ENCODE results near the gene TEX13A. TPM values are rescaled to one million over a fixed set of nuclear protein-coding genes. Genes with fewer than 3 reads are reported as not detected.
"Not testable (repeated sequence)": the region's sequence is repeated elsewhere in the genome, so short reads cannot be mapped to it uniquely, and the experiment has no call there.

Gene TEX13A
- total RNA-seq, 1 donor from 2014 or later, result not detected

DNA sequence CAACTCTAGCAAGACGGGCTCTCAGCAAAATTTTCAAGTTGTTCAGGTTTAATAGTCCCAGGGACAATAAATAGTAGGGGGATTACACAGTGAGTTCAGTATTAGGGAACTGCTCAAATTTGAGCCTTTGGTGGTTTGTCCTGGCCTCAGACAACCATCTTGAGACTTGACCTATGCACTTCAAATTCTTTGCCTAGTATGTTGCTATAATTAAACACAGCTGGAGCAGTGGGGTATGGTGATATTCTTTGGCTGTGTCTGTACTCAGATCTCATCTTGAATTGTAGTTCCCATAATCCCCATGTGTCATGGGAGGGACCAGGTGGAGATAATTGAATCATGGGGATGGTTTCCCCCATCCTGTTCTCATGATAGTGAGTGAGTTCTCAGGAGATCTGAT is 43.3 kb upstream of the TEX13A start:
- H3K27ac Mint-ChIP-seq (ENCODE audit: unreplicated experiment), result no peak overlapping the region
- no peak overlapping the region for H3K4me3 Mint-ChIP-seq (ENCODE audit: unreplicated experiment)
- peaks cover 15% of the 10 kb centered on the region for H3K4me1 Mint-ChIP-seq (ENCODE audit: unreplicated experiment)
- peaks cover 5% of the 10 kb centered on the region for H3K9me3 Mint-ChIP-seq (ENCODE audit: unreplicated experiment)
- no peaks in the 10 kb centered on the region for H3K36me3 Mint-ChIP-seq (ENCODE audit: unreplicated experiment)
- no peak for DNase-seq (ENCODE audit: extremely low spot score, unreplicated experiment)
- peaks cover 2% of the 10 kb centered on the region for H3K27me3 Mint-ChIP-seq (ENCODE audit: unreplicated experiment)
- TF ChIP-seq CTCF (IDR thresholded peaks at IDR 0.05), result no peak

GRCh38 chrX:105263171-105263570 is 42.7 kb upstream of the TEX13A start:
- Mint-ChIP-seq H3K9me3 (ENCODE audit: unreplicated experiment) (peaks cover 8% of the 10 kb centered on the region), H3K4me1 (ENCODE audit: unreplicated experiment) (peaks cover 15% of the 10 kb centered on the region), H3K4me3 (ENCODE audit: unreplicated experiment) (no peak overlapping the region), H3K36me3 (ENCODE audit: unreplicated experiment) (no peaks in the 10 kb centered on the region), H3K27ac (ENCODE audit: unreplicated experiment) (no peak overlapping the region), H3K27me3 (ENCODE audit: unreplicated experiment) (peaks cover 4% of the 10 kb centered on the region)
- DNase-seq (ENCODE audit: extremely low spot score, unreplicated experiment), result no peak
- no peak for TF ChIP-seq CTCF (IDR thresholded peaks at IDR 0.05)

DNA sequence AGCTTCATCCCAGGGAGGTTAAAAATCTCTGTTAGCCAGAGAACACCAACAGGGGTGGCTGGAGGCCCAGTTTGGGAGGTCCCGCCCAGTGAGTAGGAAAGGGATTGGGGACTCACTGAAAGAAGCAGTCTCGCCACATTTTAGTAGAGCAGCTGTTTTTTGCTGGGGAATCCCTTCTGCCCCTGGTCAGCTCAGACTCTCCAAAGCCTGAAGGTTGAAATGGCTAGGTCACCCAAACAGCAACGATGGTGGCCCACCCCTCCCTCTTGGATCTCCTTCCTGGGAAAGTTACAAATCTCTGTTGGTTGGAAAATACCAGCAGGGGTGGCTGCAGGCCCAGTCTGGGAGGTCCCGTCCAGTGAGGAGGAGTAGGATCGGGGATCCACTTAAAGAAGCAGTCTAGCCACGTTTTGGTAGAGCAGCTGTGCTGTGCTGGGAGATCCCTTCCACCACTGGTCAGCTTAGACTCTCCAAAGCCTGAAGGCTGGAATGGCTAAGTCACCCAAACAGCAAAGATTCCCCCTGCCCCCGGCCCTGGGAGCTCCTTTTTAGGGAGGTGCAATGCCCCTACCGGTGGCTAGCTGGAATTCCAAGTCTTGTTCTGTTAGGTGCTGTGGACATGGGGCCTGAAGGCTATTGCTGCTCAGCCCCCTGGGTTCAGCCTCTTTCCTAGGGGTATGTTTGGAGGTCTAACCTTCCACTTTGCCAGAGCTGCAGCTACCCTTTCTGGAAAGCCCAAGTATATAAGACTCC is 40.0 kb upstream of the TEX13A start:
- no peak for TF ChIP-seq CTCF (IDR thresholded peaks at IDR 0.05)
- Mint-ChIP-seq H3K4me3 (ENCODE audit: unreplicated experiment) (no peak overlapping the region), H3K27me3 (ENCODE audit: unreplicated experiment) (peaks cover 11% of the 10 kb centered on the region), H3K27ac (ENCODE audit: unreplicated experiment) (no peak overlapping the region), H3K9me3 (ENCODE audit: unreplicated experiment) (peaks cover 18% of the 10 kb centered on the region), H3K36me3 (ENCODE audit: unreplicated experiment) (no peaks in the 10 kb centered on the region), H3K4me1 (ENCODE audit: unreplicated experiment) (peaks cover 14% of the 10 kb centered on the region)
- no peak for DNase-seq (ENCODE audit: extremely low spot score, unreplicated experiment)

DNA sequence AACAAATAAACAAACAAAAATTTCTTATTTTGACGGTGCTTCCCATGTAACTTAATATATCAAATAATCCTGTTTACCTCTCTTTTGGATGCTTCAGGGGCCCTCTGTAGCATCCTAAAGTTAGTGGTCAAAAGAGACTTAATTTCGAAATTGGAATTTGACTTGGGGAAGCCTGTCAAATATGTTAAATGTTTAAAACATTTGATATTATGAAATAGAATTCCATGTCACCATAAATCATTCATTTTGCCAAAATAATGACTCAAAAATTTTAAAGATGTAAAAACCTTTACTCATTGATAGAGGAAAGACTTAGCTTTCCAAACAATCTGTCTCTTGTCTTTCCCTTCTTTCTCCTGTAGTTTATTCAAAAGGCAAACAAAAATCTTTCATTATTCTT is 20.6 kb upstream of the TEX13A start:
- H3K4me1 Mint-ChIP-seq (ENCODE audit: unreplicated experiment), result no peaks in the 10 kb centered on the region
- H3K27me3 Mint-ChIP-seq (ENCODE audit: unreplicated experiment), result no peaks in the 10 kb centered on the region
- no peak overlapping the region for H3K4me3 Mint-ChIP-seq (ENCODE audit: unreplicated experiment)
- no peak for TF ChIP-seq CTCF (IDR thresholded peaks at IDR 0.05)
- no peak overlapping the region for H3K27ac Mint-ChIP-seq (ENCODE audit: unreplicated experiment)
- no peak for DNase-seq (ENCODE audit: extremely low spot score, unreplicated experiment)
- no peaks in the 10 kb centered on the region for H3K36me3 Mint-ChIP-seq (ENCODE audit: unreplicated experiment)
- H3K9me3 Mint-ChIP-seq (ENCODE audit: unreplicated experiment), result peaks cover 4% of the 10 kb centered on the region

- not testable (repeated sequence) for H3K9me3 Mint-ChIP-seq (ENCODE audit: unreplicated experiment)
Observed at GRCh38 chrX:105237407-105237806, 16.9 kb upstream of the TEX13A start.

More at GRCh38 chrX:105237407-105237806, 16.9 kb upstream of the TEX13A start:
- not testable (repeated sequence) for H3K4me1 Mint-ChIP-seq (ENCODE audit: unreplicated experiment); H3K27me3 Mint-ChIP-seq (ENCODE audit: unreplicated experiment); H3K27ac Mint-ChIP-seq (ENCODE audit: unreplicated experiment); H3K4me3 Mint-ChIP-seq (ENCODE audit: unreplicated experiment); DNase-seq (ENCODE audit: extremely low spot score, unreplicated experiment); H3K36me3 Mint-ChIP-seq (ENCODE audit: unreplicated experiment)
